Peyer's patch (tissue), 4 donors: ENCODE results near the gene KDR.

Experiments
- POLR2A ChIP-seq, 2 donors: fragments of 450-650 bp; IDR thresholded peaks; one replicate each; pipeline ENCODE4 v1.5.1; 2017; ENCODE audit warnings: antibody characterized with exemption in 2 of 2, mild to moderate bottlenecking in 2 of 2, moderate library complexity in 2 of 2
- TF ChIP-seq, protein P1 (sequence below), 6 experiments: fragments of 450-650 bp in 4 of 6; fragments of 200-600 bp in 2 of 6; sonication (generic) in 1 of 6; IDR thresholded peaks; one replicate each; pipeline ENCODE4 v1.5.1; 2017 to 2019; ENCODE audit warnings: antibody characterized with exemption in 6 of 6, mild to moderate bottlenecking in 3 of 6, moderate library complexity in 1 of 6

GRCh38 chr4:55077577-55077976 is 47.8 kb downstream of the KDR start:
- TF ChIP-seq, protein P1, sequence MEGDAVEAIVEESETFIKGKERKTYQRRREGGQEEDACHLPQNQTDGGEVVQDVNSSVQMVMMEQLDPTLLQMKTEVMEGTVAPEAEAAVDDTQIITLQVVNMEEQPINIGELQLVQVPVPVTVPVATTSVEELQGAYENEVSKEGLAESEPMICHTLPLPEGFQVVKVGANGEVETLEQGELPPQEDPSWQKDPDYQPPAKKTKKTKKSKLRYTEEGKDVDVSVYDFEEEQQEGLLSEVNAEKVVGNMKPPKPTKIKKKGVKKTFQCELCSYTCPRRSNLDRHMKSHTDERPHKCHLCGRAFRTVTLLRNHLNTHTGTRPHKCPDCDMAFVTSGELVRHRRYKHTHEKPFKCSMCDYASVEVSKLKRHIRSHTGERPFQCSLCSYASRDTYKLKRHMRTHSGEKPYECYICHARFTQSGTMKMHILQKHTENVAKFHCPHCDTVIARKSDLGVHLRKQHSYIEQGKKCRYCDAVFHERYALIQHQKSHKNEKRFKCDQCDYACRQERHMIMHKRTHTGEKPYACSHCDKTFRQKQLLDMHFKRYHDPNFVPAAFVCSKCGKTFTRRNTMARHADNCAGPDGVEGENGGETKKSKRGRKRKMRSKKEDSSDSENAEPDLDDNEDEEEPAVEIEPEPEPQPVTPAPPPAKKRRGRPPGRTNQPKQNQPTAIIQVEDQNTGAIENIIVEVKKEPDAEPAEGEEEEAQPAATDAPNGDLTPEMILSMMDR (IDR thresholded peaks at IDR 0.05), result no peak
- TF ChIP-seq POLR2A (IDR thresholded peaks at IDR 0.05), result no peak
